GM10266 (cell line): ENCODE data around the gene SNTG2.
"Not testable (repeated sequence)": the region's sequence is repeated elsewhere in the genome, so short reads cannot be mapped to it uniquely, and the experiment has no call there.

Source experiments
- DNase-seq: peaks from one replicate; pipeline ENCODE4 v3.0.0; 2012; ENCODE audit errors: extremely low spot score
- TF ChIP-seq, protein P1 (sequence below): IDR thresholded peaks from 2 replicates; pipeline ENCODE4 v1.5.1; 2012; ENCODE audit warnings: mild to moderate bottlenecking, low read depth; ENCODE audit not compliant: control insufficient read depth, insufficient read depth; ENCODE audit errors: missing control alignments

The SNTG2 gene

DNA sequence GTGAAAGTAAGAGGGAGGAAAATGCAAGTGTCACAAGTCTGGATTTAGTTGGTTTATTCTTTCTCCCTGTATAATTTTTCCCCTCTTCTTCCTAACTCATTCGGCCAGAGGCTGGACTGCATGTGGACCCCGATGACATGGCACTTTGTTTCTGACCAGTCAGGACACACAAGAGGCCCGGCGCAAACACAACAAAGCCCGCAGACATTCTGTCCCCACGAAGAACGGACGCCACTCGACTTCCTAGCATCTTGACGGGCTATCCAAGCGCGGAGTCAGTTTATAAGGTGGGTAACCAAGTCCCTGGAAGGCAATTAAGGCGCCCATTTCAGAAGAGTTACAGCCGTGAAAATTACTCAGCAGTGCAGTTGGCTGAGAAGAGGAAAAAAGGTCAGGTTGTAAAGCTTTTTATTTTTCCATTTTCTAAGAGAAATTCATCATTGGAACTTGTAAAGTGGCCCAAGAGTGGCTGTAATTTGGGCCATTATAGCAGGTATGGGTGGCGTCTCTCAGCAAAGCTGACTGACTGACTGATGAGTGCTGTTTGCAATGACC lies 462.6 kb downstream of the SNTG2 start, which contains the start of gene TPO:
Gene TPO (plus strand): TSS at position 308 of the 555 bp plus-strand sequence. CDS start 946 bp downstream, outside the sequence.
- TF ChIP-seq, protein P1, sequence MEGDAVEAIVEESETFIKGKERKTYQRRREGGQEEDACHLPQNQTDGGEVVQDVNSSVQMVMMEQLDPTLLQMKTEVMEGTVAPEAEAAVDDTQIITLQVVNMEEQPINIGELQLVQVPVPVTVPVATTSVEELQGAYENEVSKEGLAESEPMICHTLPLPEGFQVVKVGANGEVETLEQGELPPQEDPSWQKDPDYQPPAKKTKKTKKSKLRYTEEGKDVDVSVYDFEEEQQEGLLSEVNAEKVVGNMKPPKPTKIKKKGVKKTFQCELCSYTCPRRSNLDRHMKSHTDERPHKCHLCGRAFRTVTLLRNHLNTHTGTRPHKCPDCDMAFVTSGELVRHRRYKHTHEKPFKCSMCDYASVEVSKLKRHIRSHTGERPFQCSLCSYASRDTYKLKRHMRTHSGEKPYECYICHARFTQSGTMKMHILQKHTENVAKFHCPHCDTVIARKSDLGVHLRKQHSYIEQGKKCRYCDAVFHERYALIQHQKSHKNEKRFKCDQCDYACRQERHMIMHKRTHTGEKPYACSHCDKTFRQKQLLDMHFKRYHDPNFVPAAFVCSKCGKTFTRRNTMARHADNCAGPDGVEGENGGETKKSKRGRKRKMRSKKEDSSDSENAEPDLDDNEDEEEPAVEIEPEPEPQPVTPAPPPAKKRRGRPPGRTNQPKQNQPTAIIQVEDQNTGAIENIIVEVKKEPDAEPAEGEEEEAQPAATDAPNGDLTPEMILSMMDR: no peak
- DNase-seq: no peak

DNA sequence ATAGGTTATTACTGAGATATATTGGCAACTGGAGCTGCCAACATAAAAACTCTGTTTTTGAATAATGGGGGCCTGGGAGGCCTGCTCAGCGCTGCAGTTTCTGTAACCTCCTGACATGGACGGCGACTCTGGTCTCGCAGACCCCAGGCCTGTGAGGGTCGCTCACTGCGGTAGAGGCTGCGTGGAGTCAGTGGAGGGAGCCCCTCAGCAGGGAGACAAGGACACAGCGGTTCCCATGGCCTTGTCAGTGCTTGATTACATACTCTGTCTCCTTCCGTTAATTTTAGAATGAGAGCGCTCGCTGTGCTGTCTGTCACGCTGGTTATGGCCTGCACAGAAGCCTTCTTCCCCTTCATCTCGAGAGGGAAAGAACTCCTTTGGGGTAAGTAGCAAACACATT lies 463.5 kb downstream of the SNTG2 start:
- TF ChIP-seq, protein P1: no peak
- DNase-seq: no peak

DNA sequence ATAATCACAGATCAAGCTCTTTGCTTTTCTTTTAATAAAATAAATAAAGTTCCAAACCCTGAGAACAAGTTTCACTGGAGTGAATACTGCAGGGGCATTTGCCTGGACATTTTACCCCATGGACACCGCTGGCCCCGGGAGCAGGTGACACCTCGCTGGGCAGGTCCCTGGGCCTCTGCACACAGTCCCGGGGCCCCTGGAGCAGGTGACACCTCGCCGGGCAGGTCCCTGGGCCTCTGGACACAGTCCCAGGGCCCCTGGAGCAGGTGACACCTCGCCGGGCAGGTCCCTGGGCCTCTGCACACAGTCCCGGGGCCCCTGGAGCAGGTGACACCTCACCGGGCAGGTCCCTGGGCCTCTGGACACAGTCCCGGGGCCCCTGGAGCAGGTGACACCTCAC lies 464.3 kb downstream of the SNTG2 start:
- not testable (repeated sequence) for DNase-seq

DNA sequence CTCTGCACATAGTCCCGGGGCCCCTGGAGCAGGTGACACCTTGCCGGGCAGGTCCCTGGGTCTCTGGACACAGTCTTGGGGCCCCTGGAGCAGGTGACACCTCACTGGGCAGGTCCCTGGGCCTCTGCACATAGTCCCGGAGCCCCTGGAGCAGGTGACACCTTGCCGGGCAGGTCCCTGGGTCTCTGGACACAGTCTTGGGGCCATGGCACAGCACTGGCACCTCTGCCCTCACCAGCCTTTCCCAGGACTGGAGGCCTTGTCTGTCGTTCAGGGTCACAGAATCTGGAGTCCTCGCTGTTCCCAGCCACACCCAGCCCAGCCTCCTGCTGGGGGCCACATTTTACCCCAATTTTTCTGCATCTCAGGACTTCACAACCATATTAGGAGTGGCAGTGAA lies 464.9 kb downstream of the SNTG2 start:
- TF ChIP-seq, protein P1: no peak
- no peak for DNase-seq
